KBM-7 (cell line): Measurements from ENCODE around the gene DYNLT1.
"Not testable (repeated sequence)": the region's sequence is repeated elsewhere in the genome, so short reads cannot be mapped to it uniquely, and the experiment has no call there.

ENCODE experiments used
- DNase-seq: peaks from one replicate; pipeline ENCODE4 v3.0.0-alpha.2; 2015
- in situ Hi-C: fragments of 300-500 bp; cut with MboI; formaldehyde crosslinking; loops from 2 replicates; pipeline ENCODE4 v1.14.3; 2020; ENCODE audit warnings: low sequenced_read_pairs, low pct_unique_long_range_greater_than_20kb, mixed read lengths

DYNLT1 gene

DNA sequence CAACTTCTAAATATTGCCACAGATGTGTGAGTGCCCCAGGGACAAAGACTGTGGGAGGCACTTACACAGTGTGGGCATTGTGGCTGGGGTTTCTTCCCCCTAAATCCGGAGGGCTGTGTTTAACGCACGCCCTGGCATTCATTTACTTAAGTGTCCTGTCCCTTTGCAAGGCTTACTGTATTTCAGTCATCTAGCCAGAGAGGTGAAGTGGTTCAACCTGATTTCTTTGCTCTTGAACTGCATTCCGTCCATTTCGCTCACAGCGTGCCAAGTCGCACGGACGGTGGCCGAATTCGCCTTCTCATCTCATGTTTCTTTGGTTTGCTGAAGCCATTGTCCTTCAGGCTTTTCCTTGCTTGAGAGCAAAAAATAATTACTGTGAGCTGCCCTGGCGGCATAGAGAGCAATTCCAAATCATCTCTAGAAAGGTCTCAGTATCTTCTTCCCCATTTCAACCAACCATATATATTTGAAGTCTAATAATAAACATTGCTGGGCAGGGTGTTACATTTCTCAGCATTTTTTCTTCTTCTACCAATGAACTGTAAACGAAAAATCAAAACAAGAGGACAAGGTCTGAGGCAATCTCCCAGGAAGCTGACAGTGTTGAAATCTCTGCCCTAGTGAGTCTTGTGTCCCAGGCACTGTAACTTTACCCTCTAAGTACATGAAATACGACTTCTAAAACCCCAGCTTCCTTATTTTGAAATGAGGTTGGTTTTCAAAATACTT, 22.3 kb upstream of the DYNLT1 start:
- in situ Hi-C loops = no loop called here
- DNase-seq = peak; percentile 77

DNA sequence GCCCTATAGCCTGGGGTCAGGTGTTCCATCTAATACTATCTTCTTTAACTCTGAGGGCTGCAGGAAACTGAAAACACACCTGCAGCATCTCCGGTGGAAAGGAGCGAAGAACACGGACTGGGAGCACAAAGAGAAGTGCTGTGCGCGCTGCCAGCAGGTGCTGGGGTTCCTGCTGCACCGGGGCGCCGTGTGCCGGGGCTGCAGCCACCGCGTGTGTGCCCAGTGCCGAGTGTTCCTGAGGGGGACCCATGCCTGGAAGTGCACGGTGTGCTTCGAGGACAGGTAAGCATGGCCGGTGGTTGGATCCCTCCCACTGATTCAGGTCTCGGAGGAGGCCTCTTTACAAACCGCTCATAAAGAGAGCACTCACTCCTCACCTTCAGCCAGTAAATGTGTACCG, 20.8 kb upstream of the DYNLT1 start:
- in situ Hi-C loops = no loop called here
- DNase-seq = no peak

DNA sequence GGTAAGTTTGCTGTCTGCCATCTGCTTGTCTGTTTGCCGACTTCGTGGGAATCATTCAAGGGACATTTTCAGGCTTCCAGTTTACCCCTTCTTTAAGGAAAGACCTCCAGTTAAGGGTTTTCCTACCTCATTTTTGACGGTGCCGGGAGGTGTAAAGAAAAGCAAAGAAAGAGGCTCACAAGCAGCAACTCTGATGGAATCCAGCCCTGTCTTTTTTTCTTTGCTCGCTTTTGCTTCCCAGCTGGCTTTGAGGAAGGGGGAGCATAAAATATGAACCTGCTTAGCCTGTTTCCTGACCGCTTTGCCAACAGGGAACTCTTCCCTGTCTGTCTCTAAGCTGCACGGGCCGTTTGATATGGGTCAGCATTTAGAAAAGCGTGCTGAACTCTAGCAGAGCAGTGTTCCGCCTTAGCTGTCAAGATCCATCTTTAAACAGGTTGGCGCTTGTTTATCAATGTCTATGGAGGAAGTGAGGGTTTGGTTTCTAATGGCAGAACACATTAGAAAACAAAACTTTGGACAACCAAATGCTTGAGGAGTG, 19.2 kb upstream of the DYNLT1 start:
- no peak for DNase-seq
- in situ Hi-C loops = no loop called here

DNA sequence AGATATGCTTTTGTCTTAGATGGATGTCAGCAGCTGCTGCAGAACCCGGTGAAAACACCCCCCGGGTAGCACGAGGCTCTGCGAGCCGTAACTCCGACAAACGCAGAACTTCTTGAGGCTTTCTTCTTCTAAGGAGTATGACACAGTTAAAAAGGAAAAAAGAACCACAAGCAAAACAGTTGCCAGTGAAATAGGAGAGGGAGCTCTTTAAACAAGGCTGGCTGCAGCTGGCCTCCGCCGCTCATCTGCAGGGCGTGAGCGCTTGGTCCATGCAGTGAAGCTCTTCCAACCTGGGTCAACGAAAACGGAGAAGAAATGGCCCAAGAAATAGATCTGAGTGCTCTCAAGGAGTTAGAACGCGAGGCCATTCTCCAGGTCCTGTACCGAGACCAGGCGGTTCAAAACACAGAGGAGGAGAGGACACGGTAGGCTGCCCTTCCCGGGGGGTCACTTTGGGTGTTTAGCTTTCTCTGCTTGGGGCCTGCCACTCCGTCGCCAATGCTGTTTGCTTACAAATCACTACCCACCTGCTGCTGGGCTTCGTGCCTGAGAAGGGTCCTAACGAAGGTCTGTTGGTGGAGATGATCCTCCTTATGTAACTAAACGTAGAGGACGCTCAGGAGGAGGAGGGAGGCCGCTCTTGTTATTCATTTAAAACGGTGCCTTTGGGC, 18.5 kb upstream of the DYNLT1 start:
- in situ Hi-C loops = no loop called here
- peak; percentile 62 for DNase-seq

DNA sequence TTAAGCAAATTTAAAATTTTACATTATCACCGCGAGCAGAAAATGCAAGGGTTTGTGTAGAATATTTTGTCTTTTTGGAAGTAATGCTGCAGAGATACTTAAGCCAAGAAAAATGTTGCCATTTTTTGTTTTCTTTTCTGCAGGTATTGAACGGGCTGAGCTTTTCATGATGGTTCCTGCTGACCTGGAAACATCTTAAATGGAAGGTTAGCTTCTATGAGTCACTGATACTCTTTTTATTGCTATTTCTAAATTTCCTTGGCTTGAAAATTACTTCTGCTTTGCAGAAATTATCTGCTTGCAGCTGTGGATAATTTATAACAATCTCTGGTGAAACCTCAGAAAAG, 18.0 kb upstream of the DYNLT1 start:
- in situ Hi-C loops = no loop called here
- no peak for DNase-seq

DNA sequence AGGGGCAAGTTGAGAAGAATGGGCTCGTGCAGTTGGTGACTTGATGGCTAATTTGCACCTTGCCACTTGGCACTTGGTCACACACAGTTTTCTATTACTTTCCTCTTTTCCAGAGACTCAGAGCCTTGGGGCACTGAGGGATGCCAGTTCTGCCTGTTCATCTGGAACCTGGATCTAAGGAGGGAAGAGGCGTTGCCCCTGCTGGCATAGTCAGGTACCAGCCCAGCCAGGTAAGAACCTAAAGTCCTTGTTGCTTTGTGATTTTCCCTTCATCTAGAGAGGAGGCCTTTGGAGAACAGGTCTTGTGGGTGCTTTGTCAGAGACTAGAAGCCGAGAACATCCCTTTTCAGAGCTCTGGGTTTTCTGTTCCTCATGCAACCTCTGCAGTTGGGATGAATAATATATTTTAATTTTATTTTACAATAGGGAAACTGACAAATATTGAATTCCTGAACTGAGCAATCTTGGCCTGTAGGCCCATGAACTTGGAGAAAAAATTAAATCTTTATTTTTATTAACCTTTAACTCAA, 16.7 kb upstream of the DYNLT1 start:
- DNase-seq = no peak
- in situ Hi-C loops = no loop called here

DNA sequence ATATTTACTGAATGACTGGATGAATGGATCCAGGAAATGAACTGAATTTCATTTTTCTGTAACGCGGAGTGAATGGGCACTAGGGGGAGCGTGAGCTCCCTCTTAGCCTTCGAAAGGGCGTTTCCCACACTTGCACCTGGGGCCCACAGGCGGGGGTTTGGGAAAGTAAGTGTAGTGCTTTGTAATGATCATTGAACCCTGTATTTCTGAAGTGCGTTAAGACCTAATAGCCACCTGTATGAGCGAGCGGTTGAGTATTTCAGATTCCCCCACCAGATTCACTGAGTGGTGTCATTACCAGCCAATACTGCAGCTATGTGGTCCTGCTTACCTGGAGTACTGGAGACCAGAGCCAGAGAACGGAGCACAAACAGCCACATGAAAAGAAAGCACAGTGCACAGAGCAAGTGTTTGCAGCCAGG, 15.8 kb upstream of the DYNLT1 start:
- in situ Hi-C loops = no loop called here
- peak; percentile 40 for DNase-seq

DNA sequence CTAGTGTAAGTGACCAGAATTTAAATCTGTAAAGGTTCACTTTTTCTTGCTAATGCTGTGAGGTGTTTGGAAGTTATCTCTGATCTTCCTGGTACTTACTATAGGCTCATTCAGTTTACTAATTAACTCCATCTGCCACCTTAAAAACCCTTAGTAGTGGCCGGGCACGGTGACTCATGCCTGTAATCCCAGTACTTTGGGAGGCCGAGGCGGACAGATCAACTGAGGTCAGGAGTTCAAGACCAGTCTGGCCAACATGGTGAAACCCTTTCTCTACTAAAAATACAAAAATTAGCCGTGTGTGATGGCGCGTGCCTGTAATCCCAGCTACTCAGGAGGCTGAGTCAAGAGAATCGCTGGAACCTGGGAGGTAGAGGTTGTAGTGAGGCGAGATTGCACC, 12.4 kb upstream of the DYNLT1 start:
- DNase-seq, in situ Hi-C loops: not testable (repeated sequence)

DNA sequence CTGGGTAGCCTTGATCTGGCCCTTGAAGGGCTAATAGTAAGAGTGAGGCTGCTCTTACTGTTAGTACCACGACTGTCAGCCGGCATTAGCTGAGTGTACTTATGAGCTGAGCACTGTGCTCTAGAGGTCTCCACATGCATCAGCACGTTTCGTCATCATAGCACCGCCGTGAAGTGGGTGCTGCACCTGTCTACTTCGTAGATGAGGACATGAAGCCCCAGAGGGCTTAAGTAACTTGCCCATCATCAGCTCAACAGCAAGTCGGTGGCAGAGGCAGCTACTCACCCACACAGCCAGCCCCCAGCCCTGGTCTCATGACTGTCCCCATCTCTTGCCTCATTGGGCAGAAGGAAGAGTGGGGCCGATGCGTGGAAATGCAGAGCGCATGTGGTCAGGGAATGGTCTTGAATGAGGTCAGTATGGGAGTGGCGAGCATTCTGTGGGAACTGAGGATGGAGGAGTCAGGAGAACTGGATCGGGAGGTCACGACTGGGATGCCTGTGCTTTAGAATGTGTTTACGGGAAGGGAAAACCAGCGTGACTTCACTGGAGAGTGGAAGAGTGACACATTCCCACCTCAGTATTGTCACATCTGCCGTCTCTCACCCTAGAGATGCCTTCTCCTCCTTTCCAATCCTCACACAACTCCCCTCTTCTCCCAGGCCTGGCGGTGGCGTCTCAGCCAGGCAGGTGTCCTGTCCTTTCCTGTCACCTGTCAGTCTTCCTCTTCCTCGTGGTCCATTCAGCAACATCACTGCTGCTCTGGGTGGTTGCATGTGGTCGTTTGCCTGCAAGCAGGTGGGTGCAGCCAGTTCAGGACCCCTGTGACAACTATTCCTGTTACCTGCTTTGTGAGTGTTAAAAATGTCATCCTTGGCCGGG, 11.3 kb upstream of the DYNLT1 start:
- no peak for DNase-seq
- in situ Hi-C loops = no loop called here

DNA sequence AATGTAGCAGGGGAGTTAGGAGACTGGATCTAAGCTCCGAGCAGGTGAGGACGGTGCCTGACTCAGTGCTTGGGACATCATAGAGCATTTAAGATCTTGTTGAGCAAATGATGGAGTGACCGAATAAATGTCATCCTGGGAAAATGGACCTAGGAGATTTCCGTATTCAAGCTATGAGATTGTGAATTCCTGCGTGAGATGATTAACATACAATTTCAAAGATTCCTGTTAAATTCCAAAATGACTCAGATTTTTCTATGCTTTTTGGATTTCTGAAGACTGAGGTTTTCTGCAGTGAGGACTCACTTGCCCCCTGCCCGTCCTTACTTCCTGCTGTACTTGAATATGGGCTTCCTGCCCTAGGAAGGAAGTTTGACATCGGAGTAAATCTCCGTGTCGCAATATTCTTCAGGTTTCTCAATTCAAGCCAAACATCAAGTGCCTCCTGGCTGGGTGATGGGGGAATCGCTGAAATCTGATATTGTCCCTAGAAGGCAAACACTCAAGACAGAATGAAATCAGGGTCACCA, 10.5 kb upstream of the DYNLT1 start:
- in situ Hi-C loops = no loop called here
- no peak for DNase-seq

DNA sequence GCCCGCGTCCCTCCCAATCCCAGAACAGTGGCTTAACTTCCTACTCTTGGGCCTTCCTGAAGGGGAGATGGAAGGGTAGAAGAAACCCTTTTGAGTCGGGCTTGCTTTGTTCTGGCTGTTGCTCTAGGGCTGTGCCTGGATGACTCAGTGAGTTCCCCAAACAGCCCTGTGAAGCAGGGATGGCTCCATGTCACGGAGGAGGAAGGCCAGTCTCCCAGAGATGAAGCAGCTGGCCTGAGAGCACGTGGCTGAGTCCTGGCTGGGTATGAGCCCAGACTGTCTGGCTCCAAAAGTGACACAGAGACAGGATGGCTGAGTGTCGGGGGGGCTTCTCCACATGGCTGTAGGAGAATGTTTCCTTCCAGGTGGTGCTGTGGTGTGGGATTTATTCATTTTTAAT, 10.0 kb upstream of the DYNLT1 start:
- DNase-seq = peak; percentile 40
- in situ Hi-C loops = no loop called here

DNA sequence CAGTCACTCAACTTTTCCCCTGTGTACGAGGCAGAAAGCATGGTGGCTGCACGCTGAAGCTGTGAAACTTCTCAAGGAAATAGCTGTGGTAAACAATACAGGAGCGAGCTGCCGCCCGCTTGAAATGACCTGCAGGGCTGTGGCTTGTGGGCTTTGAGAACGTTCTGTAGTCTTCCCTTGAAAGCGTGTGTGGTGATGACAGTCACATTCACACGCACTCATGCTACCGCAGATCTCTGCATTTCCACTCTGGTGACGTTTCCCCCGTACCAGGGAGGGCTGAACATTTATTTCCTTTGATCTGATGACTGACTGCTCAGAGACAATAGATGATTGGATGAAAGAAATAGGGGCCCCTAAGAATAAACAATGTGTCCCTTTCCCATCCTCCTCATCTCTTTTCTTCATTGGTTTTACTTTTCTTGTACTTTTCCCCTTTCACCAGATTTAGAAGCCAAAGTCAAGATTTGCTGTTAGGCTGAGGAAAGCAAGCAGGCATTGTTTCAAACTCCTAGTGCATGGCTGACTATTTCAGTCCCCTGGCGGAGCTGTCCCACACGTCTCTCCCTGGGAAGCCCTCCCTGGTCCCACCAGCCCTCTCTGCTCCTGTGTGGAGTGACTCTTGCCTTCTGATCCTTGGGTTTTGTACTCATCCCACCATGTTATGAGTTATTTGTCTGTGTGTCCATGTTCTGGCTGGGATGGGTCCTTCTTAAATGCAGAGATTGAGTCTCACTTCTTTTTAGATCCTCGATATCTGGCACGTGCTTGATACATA, 9.2 kb upstream of the DYNLT1 start:
- in situ Hi-C loops = no loop called here
- DNase-seq = peak; percentile 87

DNA sequence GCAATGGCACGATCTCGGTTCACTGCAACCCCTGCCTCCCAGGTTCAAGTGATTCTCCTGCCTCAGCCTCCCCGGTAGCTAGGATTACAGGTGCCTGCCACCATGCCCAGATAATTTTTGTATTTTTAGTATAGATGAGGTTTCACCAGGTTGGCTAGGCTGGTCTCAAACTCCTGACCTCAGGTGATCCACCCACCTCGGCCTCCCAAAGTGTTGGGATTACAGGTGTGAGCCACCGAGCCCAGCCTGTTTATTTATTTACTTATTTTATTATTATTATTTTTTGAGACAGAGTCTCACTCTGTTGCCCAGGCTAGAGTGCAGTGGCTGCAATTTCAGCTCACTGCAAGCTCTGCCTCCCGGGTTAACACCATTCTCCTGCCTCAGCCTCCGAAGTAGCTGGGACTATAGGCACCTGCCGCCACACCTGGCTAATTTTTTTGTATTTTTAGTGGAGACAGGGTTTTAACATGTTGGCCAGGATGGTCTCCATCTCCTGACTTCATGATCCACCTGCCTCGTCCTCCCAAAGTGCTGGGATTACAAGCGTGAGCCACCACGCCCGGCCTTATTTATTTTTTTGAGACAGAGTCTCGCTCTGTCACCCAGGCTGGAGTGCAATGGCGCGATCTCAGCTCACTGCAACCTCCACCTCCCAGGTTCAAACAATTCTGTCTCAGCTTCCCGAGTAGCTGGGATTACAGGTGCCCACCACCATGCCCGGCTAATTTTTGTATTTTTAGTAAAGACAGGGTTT, 7.6 kb upstream of the DYNLT1 start:
- DNase-seq, in situ Hi-C loops: not testable (repeated sequence)

DNA sequence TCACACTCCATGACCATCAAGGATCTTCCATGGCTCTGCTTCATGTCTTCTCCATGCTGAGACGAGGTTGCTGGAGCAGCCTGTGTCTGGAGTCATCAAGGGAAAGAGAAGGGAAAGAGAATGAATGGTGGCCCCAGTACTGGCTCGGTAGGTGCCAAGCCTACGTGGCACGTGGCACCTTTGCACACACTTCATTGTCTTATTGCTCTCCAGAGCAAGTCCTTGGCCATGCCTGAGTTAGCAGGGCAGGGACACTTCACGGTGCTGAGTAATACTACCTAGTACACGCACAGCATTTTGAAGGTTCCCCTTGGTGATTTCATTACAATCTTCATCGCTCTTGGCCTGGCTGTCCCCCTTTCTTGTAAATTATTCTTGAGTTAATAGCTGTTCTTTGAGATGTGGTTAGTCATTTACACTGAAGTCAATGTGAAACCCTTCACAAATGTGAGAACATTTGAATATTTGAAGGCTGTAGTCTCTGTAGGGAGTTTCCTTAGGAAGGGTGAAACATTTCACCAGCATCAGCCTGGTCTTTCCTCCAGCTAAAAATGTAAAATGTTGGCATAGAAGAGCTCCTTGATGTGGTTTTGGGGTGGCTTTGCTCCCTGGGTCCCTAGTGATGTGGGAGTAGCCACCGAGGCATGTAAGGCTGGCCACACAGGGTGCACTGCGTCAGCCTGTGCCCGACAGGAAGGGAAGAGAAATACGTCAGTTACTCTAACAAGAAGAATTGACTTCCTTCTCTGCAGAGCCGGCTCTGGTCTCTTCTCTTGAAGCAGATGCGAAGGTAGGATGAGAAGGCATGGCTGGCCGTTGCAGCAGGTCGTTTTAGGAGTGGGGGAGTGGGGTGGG, 5.0 kb upstream of the DYNLT1 start, which contains the start of gene SYTL3:
Gene SYTL3 (plus strand): TSS at position 766 of the 855 bp plus-strand sequence. CDS start 13,215 bp downstream, outside the sequence.
- in situ Hi-C loops = no loop called here
- peak; percentile 59 for DNase-seq

DNA sequence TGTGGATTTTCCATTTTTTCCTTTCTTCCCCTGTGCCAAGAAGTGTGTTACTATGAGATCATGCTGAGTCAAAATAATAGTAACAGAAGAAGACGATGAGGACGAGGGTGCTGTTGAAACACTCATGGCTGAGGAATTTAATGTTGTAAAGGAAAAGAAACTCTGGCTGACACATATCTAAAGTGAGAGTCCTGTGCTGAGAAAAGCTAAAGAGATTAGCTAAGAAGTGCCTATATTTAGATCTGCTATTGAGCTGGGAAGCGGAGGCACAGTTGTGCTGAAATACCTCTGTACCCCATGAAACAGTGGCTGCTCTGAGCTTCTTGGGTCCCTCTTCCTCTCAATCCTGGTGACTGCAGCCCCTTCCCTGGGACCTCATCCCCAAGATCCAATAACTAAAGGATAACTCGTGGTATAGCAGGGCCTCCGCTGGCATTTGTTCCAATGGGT, 4.2 kb upstream of the DYNLT1 start:
- no peak for DNase-seq
- in situ Hi-C loops = no loop called here

DNA sequence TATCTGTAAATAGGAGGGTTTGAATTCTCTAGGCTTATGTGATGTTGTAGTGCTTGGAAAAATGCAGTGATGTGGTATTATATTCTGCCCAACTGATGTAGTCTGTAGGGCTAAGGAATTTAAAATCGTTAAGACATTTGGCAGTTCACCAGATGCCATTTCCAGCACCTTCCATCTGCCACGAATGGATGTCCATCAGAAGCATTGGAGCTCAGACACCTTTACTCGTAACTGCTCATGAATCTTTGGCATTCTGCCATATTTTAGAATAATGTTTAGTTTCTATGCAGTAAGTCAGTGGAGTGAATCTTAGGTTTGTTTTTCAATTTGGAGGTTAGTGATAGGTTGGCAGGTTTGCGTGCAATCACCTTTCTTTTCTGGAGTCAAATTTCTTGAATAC, 3.0 kb upstream of the DYNLT1 start:
- in situ Hi-C loops = no loop called here
- no peak for DNase-seq
